A549 treated with ZK216348 at 1 μM for 4 hours (cell line): ENCODE results near the gene IQCC. TPM values are rescaled to one million over a fixed set of nuclear protein-coding genes. Genes with fewer than 3 reads are reported as not detected.

ENCODE experiments used
- total RNA-seq: library from RNA; stranded (reverse); fragments of 200-300 nt; extraction: Qiagen RNA extraction; gene quantifications from 5 replicates; pipeline ENCODE4 v1.2.3, GENCODE V29; 2022; ENCODE audit warnings: low read depth

Gene IQCC
- total RNA-seq = 1.6 to 2.7 TPM (median 2.1 TPM) in 5 replicates

GRCh38 chr1:32205401-32206370 lies at the start of gene IQCC:
Gene IQCC (plus strand): TSS chr1:32205671. CDS start chr1:32205682, 11 bp downstream.

GRCh38 chr1:32179443-32180185 lies 25.9 kb upstream of the IQCC start, which contains the start of gene TXLNA:
Gene TXLNA (plus strand): TSS chr1:32179675. CDS start chr1:32180346, 671 bp downstream.

GRCh38 chr1:32200226-32201010 lies 5.1 kb upstream of the IQCC start, which contains the start of gene CCDC28B:
Gene CCDC28B (plus strand): TSS chr1:32200595. CDS start chr1:32201936, 1,341 bp downstream.

GRCh38 chr1:32208891-32209328 lies 3.4 kb downstream of the IQCC start, which contains the start of gene DCDC2B:
Gene DCDC2B (plus strand): TSS chr1:32209089. CDS start chr1:32209094, 5 bp downstream.

GRCh38 chr1:32221980-32222755 lies 16.7 kb downstream of the IQCC start, which contains the start of the genes EIF3I and TMEM234:
Gene EIF3I (plus strand): TSS chr1:32222407. CDS start chr1:32222442, 35 bp downstream.
Gene TMEM234 (minus strand): TSS chr1:32222353. CDS start chr1:32222322, 31 bp downstream.

GRCh38 chr1:32246888-32247273 lies 41.4 kb downstream of the IQCC start, which contains the start of gene FAM167B:
Gene FAM167B (plus strand): TSS chr1:32247222. CDS start chr1:32247422, 200 bp downstream.

GRCh38 chr1:32250893-32251716 lies 45.6 kb downstream of the IQCC start, which contains the start of gene LCK:
Gene LCK (plus strand): TSS chr1:32251265. CDS start chr1:32274330, 23,065 bp downstream.

Other genes starting within 250 kb of the IQCC start
- gene KHDRBS1, start 191.8 kb upstream of the IQCC start, total RNA-seq = 105 to 151 TPM (median 137 TPM) in 5 replicates
- 6.7 to 12.9 TPM (median 12.0 TPM) in 5 replicates for gene TMEM39B, start 132.7 kb upstream of the IQCC start, total RNA-seq
- gene KPNA6, start 97.6 kb upstream of the IQCC start, total RNA-seq = 14.1 to 16.7 TPM (median 14.9 TPM) in 5 replicates
- gene TXLNA, start 26.0 kb upstream of the IQCC start, total RNA-seq = 26.4 to 30.0 TPM (median 29.2 TPM) in 5 replicates
- 1.1 to 2.8 TPM (median 1.8 TPM) in 5 replicates for gene CCDC28B, start 5.1 kb upstream of the IQCC start, total RNA-seq
- not detected in 5 replicates for gene DCDC2B, start 3.4 kb downstream of the IQCC start, total RNA-seq
- 8.1 to 10.7 TPM (median 10.5 TPM) in 5 replicates for gene TMEM234, start 16.7 kb downstream of the IQCC start, total RNA-seq
- 262 to 314 TPM (median 274 TPM) in 5 replicates for gene EIF3I, start 16.7 kb downstream of the IQCC start, total RNA-seq
- gene FAM167B, start 41.6 kb downstream of the IQCC start, total RNA-seq = 0.36 to 0.86 TPM (median 0.73 TPM) in 5 replicates
- not detected in 5 replicates for gene LCK, start 45.6 kb downstream of the IQCC start, total RNA-seq
- gene HDAC1, start 86.4 kb downstream of the IQCC start, total RNA-seq = 52.8 to 61.8 TPM (median 54.7 TPM) in 5 replicates
- 54.0 to 74.4 TPM (median 66.1 TPM) in 5 replicates for gene MARCKSL1, start 130.6 kb downstream of the IQCC start, total RNA-seq
- 2.0 to 4.7 TPM (median 4.0 TPM) in 5 replicates for gene FAM229A, start 156.8 kb downstream of the IQCC start, total RNA-seq
- gene TSSK3, start 156.9 kb downstream of the IQCC start, total RNA-seq = 0.25 TPM in 1 of 5 replicates, not detected in the others
- 16.7 to 22.6 TPM (median 22.5 TPM) in 5 replicates for gene BSDC1, start 188.8 kb downstream of the IQCC start, total RNA-seq